Measurements from ENCODE around the gene HSPBAP1.
"Not testable (repeated sequence)": the region's sequence is repeated elsewhere in the genome, so short reads cannot be mapped to it uniquely, and the experiment has no call there.

The HSPBAP1 gene

DNA sequence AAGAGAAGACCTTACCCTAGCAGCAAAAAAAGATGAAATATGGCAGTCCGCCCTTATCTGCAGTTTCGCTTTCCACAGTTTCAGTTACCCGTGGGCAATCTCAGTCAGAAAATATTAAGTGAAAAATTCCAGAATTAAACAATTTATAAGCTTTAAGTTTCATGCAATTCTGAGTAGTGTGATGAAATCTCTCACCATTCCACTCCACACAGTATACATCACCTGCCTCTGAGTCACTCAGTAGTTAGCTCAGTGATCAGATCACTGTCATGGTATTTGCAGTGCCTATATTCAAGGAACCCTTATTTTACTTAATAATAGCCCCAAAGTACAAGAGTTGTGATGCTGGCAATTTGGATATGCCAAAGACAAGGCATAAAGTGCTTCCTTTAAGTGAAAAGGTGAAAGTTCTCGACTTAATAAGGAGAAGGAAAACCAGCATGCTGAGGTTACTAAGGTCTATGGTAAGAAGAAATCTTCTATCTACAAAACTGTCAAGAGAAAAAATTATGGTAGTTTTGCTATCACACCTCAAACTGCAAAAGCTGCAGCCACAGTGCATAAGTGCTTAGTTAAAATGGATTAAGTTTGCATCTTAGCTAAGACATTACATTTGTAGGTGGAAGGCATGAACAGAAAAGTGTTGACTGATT lies 48.1 kb downstream of the HSPBAP1 start:
- no peak overlapping the region for H3K4me3 ChIP-seq (ENCODE audit: low read depth, low read length)
- in situ Hi-C loops (cut with HindIII; ENCODE audit: low sequenced_read_pairs) = no loop called here
- TF ChIP-seq, protein P1, sequence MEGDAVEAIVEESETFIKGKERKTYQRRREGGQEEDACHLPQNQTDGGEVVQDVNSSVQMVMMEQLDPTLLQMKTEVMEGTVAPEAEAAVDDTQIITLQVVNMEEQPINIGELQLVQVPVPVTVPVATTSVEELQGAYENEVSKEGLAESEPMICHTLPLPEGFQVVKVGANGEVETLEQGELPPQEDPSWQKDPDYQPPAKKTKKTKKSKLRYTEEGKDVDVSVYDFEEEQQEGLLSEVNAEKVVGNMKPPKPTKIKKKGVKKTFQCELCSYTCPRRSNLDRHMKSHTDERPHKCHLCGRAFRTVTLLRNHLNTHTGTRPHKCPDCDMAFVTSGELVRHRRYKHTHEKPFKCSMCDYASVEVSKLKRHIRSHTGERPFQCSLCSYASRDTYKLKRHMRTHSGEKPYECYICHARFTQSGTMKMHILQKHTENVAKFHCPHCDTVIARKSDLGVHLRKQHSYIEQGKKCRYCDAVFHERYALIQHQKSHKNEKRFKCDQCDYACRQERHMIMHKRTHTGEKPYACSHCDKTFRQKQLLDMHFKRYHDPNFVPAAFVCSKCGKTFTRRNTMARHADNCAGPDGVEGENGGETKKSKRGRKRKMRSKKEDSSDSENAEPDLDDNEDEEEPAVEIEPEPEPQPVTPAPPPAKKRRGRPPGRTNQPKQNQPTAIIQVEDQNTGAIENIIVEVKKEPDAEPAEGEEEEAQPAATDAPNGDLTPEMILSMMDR (IDR thresholded peaks at IDR 0.05; ENCODE audit: low read depth, low read length) = no peak
- DNase-seq (ENCODE audit: low read depth, low spot score) = peak; percentile 13

DNA sequence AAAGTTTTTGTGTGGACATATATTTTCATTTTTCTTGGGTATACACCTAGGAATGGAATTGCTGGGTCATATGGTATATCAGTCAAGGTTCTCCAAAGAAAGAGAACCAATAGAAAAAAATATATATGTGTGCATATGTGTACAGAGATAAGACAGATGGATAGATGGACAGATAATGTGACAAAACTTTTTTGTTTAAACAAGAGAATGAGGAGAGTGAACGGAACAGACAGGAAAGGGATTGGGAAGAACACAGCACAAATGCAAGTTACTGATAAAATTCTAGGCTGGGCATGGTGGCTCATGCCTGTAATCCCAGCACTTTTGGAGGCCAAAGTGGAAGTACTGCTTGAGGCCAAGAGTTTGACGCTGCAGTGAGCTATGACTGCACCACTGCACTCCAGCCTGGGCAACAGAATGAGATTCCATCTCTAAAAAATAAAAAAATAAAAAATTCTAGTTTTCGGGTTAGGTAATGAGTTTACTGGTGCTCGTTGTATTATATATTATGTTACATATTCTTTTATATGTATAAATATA lies 50.0 kb downstream of the HSPBAP1 start:
- in situ Hi-C loops (cut with HindIII; ENCODE audit: low sequenced_read_pairs) = no loop called here
- TF ChIP-seq, protein P1 (IDR thresholded peaks at IDR 0.05; ENCODE audit: low read depth, low read length) = no peak
- DNase-seq (ENCODE audit: low read depth, low spot score) = no peak
- H3K4me3 ChIP-seq (ENCODE audit: low read depth, low read length) = no peak overlapping the region

DNA sequence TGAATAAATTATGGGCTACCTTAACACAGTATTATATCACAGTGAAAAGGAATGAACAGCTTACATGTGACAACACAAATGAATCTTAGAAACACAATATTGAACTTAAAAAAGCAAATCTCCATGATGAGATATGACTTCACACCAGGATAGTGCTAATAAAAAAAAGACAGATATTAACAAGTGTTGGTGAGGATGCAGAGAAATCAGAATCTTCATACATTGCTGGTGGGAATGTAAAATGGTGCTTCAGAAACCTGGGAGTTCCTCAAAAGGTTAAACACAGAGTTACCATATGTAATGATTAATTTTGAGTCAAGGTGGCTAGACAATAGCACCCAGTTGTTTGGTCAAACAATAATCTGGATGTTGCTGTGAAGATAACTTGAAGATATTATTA lies 51.4 kb downstream of the HSPBAP1 start:
- DNase-seq (ENCODE audit: low read depth, low spot score) = no peak
- in situ Hi-C loops (cut with HindIII; ENCODE audit: low sequenced_read_pairs) = no loop called here
- TF ChIP-seq, protein P1 (IDR thresholded peaks at IDR 0.05; ENCODE audit: low read depth, low read length) = no peak
- no peak overlapping the region for H3K4me3 ChIP-seq (ENCODE audit: low read depth, low read length)

DNA sequence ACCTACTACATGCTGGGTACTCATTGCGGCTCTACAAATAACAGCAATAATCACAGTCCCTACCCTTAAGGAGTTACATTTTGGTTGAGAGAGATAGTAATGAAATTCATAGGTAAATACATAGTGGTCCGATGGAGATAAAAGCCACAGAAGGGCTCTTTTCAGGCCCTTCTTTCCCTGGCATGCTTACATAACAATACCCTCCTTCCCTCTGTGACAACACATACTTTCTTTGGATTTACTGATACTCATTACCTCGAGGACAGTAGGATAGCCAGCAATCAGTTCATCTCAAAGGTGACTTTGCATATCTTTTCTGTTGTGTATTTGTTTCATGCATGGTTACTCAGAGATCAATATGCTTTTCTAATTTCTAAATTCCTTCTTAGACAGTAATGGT lies 54.5 kb downstream of the HSPBAP1 start:
- no peak overlapping the region for H3K4me3 ChIP-seq (ENCODE audit: low read depth, low read length)
- no peak for DNase-seq (ENCODE audit: low read depth, low spot score)
- in situ Hi-C loops (cut with HindIII; ENCODE audit: low sequenced_read_pairs) = no loop called here
- TF ChIP-seq, protein P1 (IDR thresholded peaks at IDR 0.05; ENCODE audit: low read depth, low read length) = no peak

DNA sequence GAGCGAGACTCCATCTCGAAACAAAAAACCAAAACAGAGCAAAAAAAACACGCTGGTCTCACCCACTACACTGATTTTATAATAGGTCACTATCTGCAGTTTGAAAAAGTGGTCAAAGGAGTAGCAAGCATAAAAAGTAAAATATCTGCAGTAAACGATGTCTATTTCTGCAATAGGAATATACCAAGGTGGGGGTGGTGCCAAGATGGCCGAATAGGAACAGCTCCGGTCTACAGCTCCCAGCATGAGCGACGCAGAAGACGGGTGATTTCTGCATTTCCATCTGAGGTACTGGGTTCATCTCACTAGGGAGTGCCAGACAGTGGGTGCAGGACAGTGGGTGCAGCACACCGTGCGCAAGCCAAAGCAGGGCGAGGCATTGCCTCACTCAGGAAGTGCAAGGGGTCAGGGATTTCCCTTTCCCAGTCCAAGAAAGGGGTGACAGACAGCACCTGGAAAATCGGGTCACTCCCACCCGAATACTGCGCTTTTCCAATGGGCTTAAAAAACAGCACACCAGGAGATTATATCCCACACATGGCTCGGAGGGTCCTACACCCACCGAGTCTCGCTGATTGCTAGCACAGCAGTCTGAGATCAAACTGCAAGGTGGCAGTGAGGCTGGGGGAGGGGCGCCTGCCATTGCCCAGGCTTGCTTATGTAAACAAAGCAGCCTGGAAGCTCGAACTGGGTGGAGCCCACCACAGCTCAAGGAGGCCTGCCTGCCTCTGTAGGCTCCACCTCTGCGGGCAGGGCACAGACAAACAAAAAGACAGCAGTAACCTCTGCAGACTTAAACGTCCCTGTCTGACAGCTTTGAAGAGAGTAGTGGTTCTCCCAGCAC lies 60.7 kb downstream of the HSPBAP1 start:
- DNase-seq (ENCODE audit: low read depth, low spot score); in situ Hi-C loops (cut with HindIII; ENCODE audit: low sequenced_read_pairs); H3K4me3 ChIP-seq (ENCODE audit: low read depth, low read length): not testable (repeated sequence)

DNA sequence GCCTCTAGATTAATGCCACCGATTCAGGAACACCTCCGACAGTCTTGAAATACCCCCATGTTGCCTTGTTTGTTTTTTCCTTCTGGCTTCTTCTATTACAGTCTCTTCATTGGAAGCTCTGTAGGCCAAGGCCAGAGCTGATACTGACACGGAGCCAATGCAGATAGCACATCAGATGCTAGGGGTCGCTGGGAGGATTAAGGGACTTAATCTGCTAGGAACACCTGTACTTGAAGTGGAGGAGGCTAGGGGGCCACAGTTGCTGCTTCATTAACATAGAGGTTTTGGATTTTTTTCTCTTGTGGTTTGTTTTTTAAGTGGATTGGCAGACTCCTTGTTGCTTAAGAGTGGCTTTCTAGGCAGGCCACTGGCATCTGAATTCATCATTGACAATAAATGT lies 63.4 kb downstream of the HSPBAP1 start:
- DNase-seq (ENCODE audit: low read depth, low spot score) = no peak
- TF ChIP-seq, protein P1 (IDR thresholded peaks at IDR 0.05; ENCODE audit: low read depth, low read length) = no peak
- in situ Hi-C loops (cut with HindIII; ENCODE audit: low sequenced_read_pairs) = no loop called here
- H3K4me3 ChIP-seq (ENCODE audit: low read depth, low read length) = no peak overlapping the region

Data from astrocyte of the spinal cord (primary cell).